H1 (cell line): ENCODE measurements around the gene BMP2. TPM values are rescaled to one million over a fixed set of nuclear protein-coding genes. Genes with fewer than 3 reads are reported as not detected.
A peak's percentile ranks its signal among the peaks of the same experiment; 100 is the strongest.

Experiments
- CTCF ChIA-PET: fragments of 300-600 bp; sonication (Branson Sonifier 250); formaldehyde crosslinking; loops from one replicate; lab custom pipeline; 2021; ENCODE audit not compliant: partially characterized antibody; lab: Charles Lee
- POLR2A ChIA-PET: fragments of 300-600 bp; sonication (Branson Sonifier 250); formaldehyde crosslinking; loops from one replicate; lab custom pipeline; 2021; ENCODE audit warnings: inconsistent platforms; ENCODE audit not compliant: partially characterized antibody; lab: Charles Lee
- DNase-seq, 2 experiments: peaks; one replicate each; pipeline versions ENCODE4 v3.0.0 to v3.0.0-alpha.2; 2010 to 2022; ENCODE audit warnings: low spot score in 2 of 2, low read depth in 1 of 2, mixed read lengths in 1 of 2
- FAIRE-seq: peaks from 2 replicates; lab custom pipeline; 2011; peaks lifted over from hg19 to GRCh38; lab: Jason Lieb, UNC
- H2AFZ ChIP-seq: 2 replicates; pipeline ENCODE4 v1.8.1; 2012; ENCODE audit warnings: low read length, inconsistent platforms
- H2AK5ac ChIP-seq: 2 replicates; pipeline ENCODE4 v1.6.1; 2013; ENCODE audit warnings: low read depth, low read length
- H2BK120ac ChIP-seq: replicated peaks from 2 replicates; pipeline ENCODE3; 2013; ENCODE audit warnings: low read depth, low read length, inconsistent platforms
- H2BK12ac ChIP-seq: 2 replicates; pipeline ENCODE4 v1.6.1; 2013; ENCODE audit warnings: low read depth, low read length
- H2BK15ac ChIP-seq: 2 replicates; pipeline ENCODE4 v1.6.1; 2013; ENCODE audit warnings: low read length
- H2BK20ac ChIP-seq: 2 replicates; pipeline ENCODE4 v1.6.1; 2013; ENCODE audit warnings: low read length
- H2BK5ac ChIP-seq: 2 replicates; pipeline ENCODE4 v1.6.1; 2013; ENCODE audit warnings: low read depth, low read length
- H3K14ac ChIP-seq: 2 replicates; pipeline ENCODE4 v1.6.1; 2013; ENCODE audit warnings: inconsistent platforms; ENCODE audit not compliant: insufficient read length
- H3K18ac ChIP-seq: 2 replicates; pipeline ENCODE4 v1.6.1; 2013; ENCODE audit warnings: low read length; ENCODE audit errors: extremely low read depth
- H3K23ac ChIP-seq: 2 replicates; pipeline ENCODE4 v1.6.1; 2013; ENCODE audit warnings: inconsistent platforms; ENCODE audit not compliant: insufficient read length
- H3K23me2 ChIP-seq: 2 replicates; pipeline ENCODE4 v1.6.1; 2013; ENCODE audit warnings: low read depth, low read length
- H3K27ac ChIP-seq: 2 replicates; pipeline ENCODE4 v1.6.1; 2011; ENCODE audit warnings: low read depth, low read length, inconsistent platforms
- H3K27me3 ChIP-seq, 4 experiments: replicated peaks in 1 of 4; 1 replicate in 1 of 4; 2 replicates in 3 of 4; pipeline versions ENCODE4 v1.6.1 to v1.8.1; 2011 to 2013; ENCODE audit warnings: low read length in 3 of 4, mild to moderate bottlenecking in 3 of 4, inconsistent platforms in 2 of 4, mixed read lengths in 2 of 4, moderate library complexity in 1 of 4; ENCODE audit not compliant: control insufficient read depth in 3 of 4, insufficient read depth in 3 of 4; ENCODE audit errors: extremely low read depth in 1 of 4
- H3K36me3 ChIP-seq, 4 experiments: 2 replicates each; pipeline versions ENCODE4 v1.6.1 to v1.8.1; 2011 to 2013; ENCODE audit warnings: mild to moderate bottlenecking in 4 of 4, low read length in 3 of 4, moderate library complexity in 2 of 4, control low read depth in 1 of 4, inconsistent platforms in 1 of 4; ENCODE audit not compliant: insufficient read depth in 4 of 4, control insufficient read depth in 2 of 4
- H3K4ac ChIP-seq: replicated peaks from 2 replicates; pipeline ENCODE3; 2013; ENCODE audit warnings: low read length, low read depth, mixed read lengths, inconsistent platforms; ENCODE audit not compliant: insufficient read length
- H3K4me1 ChIP-seq, 4 experiments: replicated peaks in 1 of 4; 1 replicate in 1 of 4; 2 replicates in 3 of 4; pipeline versions ENCODE4 v1.6.1 to v1.8.1; 2011 to 2013; ENCODE audit warnings: low read length in 3 of 4, inconsistent platforms in 2 of 4, mixed read lengths in 1 of 4; ENCODE audit not compliant: insufficient read depth in 4 of 4, control insufficient read depth in 3 of 4
- H3K4me2 ChIP-seq, 2 experiments: 2 replicates each; pipeline versions ENCODE4 v1.6.1 to v1.8.1; 2011 to 2013; ENCODE audit warnings: low read depth in 2 of 2, low read length in 2 of 2, control low read depth in 1 of 2, inconsistent platforms in 1 of 2, mild to moderate bottlenecking in 1 of 2; ENCODE audit not compliant: insufficient read depth in 1 of 2
- H3K4me3 ChIP-seq, 4 experiments: fragments of 200-600, 300-600 bp in 1 of 4; sonication (generic), shearing (Covaris generic), sonication (Bioruptor Twin) in 1 of 4; 2 replicates each; pipeline versions ENCODE4 v1.5.1 to v1.8.1; 2011 to 2016; ENCODE audit warnings: low read length in 4 of 4, low read depth in 3 of 4, control low read depth in 2 of 4, inconsistent platforms in 2 of 4, mild to moderate bottlenecking in 2 of 4, mixed read lengths in 1 of 4, moderate library complexity in 1 of 4; ENCODE audit not compliant: insufficient read depth in 2 of 4; ENCODE audit errors: extremely low read depth in 1 of 4
- H3K56ac ChIP-seq: replicated peaks from 2 replicates; pipeline ENCODE3; 2013; ENCODE audit warnings: low read depth, mild to moderate bottlenecking, mixed read lengths, low read length, inconsistent platforms; ENCODE audit not compliant: insufficient read length
- H3K79me1 ChIP-seq: 2 replicates; pipeline ENCODE4 v1.6.1; 2013; ENCODE audit warnings: low read depth, low read length, control low read depth
- H3K79me2 ChIP-seq, 2 experiments: 2 replicates each; pipeline versions ENCODE4 v1.6.1 to v1.8.1; 2012 to 2013; ENCODE audit warnings: low read length in 2 of 2, mild to moderate bottlenecking in 2 of 2, inconsistent platforms in 1 of 2; ENCODE audit not compliant: insufficient read depth in 2 of 2, control insufficient read depth in 1 of 2
- H3K9ac ChIP-seq, 4 experiments: replicated peaks in 1 of 4; 1 replicate in 1 of 4; 2 replicates in 3 of 4; pipeline versions ENCODE4 v1.6.1 to v1.8.1; 2011 to 2013; ENCODE audit warnings: low read depth in 3 of 4, low read length in 3 of 4, control low read depth in 2 of 4, mild to moderate bottlenecking in 2 of 4, moderate library complexity in 2 of 4, inconsistent platforms in 1 of 4; ENCODE audit errors: extremely low read depth in 1 of 4
- H3K9me3 ChIP-seq, 2 experiments: 2 replicates each; pipeline versions ENCODE4 v1.6.1 to v1.8.1; 2012 to 2013; ENCODE audit warnings: mild to moderate bottlenecking in 2 of 2, moderate library complexity in 2 of 2, control low read depth in 1 of 2, inconsistent platforms in 1 of 2, low read depth in 1 of 2, low read length in 1 of 2, mixed read lengths in 1 of 2; ENCODE audit not compliant: insufficient read depth in 2 of 2
- H4K20me1 ChIP-seq, 2 experiments: replicated peaks in 1 of 2; 2 replicates each; pipeline versions ENCODE3 to v1.8.1; 2011 to 2013; ENCODE audit warnings: inconsistent platforms in 2 of 2, low read length in 2 of 2, mild to moderate bottlenecking in 1 of 2; ENCODE audit not compliant: insufficient read depth in 2 of 2, control insufficient read depth in 1 of 2
- H4K5ac ChIP-seq: 2 replicates; pipeline ENCODE4 v1.6.1; 2013; ENCODE audit warnings: low read length, low read depth, mixed read lengths, inconsistent platforms; ENCODE audit not compliant: insufficient read length
- H4K8ac ChIP-seq: 2 replicates; pipeline ENCODE4 v1.8.0; 2013; ENCODE audit warnings: mild to moderate bottlenecking, moderate library complexity, low read length, inconsistent platforms; ENCODE audit not compliant: insufficient read depth; ENCODE audit errors: extremely low read depth
- H4K91ac ChIP-seq: replicated peaks from 2 replicates; pipeline ENCODE3; 2013; ENCODE audit warnings: low read length, mixed read lengths, inconsistent platforms; ENCODE audit not compliant: insufficient read length
- BACH1 ChIP-seq: IDR thresholded peaks from 2 replicates; pipeline ENCODE4 v1.6.1; 2012; ENCODE audit warnings: low read length, improper control_type of control experiment
- CBX5 ChIP-seq: fragments of 300-800, 300-1000 bp; sonication (generic); IDR thresholded peaks from 2 replicates; pipeline ENCODE4 v1.7.1; 2016; ENCODE audit warnings: antibody characterized with exemption, low read length, low read depth
- GABPA ChIP-seq: IDR thresholded peaks from 2 replicates; pipeline ENCODE4 v1.6.1; 2011; ENCODE audit warnings: mild to moderate bottlenecking, low read length, moderate library complexity, borderline replicate concordance; ENCODE audit not compliant: insufficient read depth
- KDM5A ChIP-seq: fragments of 200-600 bp; IDR thresholded peaks from 2 replicates; pipeline ENCODE4 v1.7.1; 2012; ENCODE audit warnings: mild to moderate bottlenecking, low read length, inconsistent platforms, mixed read lengths
- NANOG ChIP-seq: IDR thresholded peaks from 2 replicates; pipeline ENCODE4 v1.6.1; 2011; ENCODE audit warnings: low read length, low read depth, mild to moderate bottlenecking, inconsistent platforms; ENCODE audit not compliant: insufficient read depth, poor library complexity, severe bottlenecking
- SIN3A ChIP-seq, 2 experiments: IDR thresholded peaks in 1 of 2; conservative IDR thresholded peaks in 1 of 2; 2 replicates each; pipeline ENCODE4 v1.6.1; 2011 to 2012; ENCODE audit warnings: low read length in 2 of 2, improper control_type of control experiment in 1 of 2, low read depth in 1 of 2, mild to moderate bottlenecking in 1 of 2
- WGBS, 2 experiments: shearing (Covaris generic) in 1 of 2; methylation state at CpG; one replicate each; pipeline versions ENCODE4 v1.1.6 to v1.1.7; 2013 to 2015; ENCODE audit warnings: low lambda C conversion rate in 2 of 2, mixed read lengths in 2 of 2, inconsistent platforms in 1 of 2, low coverage in 1 of 2, missing lambda C conversion rate in 1 of 2; ENCODE audit not compliant: insufficient replicate concordance in 2 of 2, insufficient coverage in 1 of 2, insufficient read length in 1 of 2; ENCODE audit errors: extremely low coverage in 1 of 2, missing lambda C conversion rate in 1 of 2; 5-methylcytosine and 5-hydroxymethylcytosine counted together
- polyA plus RNA-seq, 7 experiments: library from polyadenylated mRNA; depleted of rRNA in 3 of 7; stranded (reverse) in 5 of 7; unstranded in 2 of 7; fragments of >200 nt in 5 of 7; fragments of 200-250 nt in 2 of 7; gene quantifications; 1 replicate in 5 of 7; 2 replicates in 1 of 7; 4 replicates in 1 of 7; pipeline versions ENCODE4 v1.2.1 to v1.2.3, GENCODE V29; 2011 to 2013; ENCODE audit warnings: missing spikeins in 2 of 7, mixed read lengths in 2 of 7
- total RNA-seq: library from RNA; stranded (reverse); fragmentation: NEBNext Ultra II Directional; extraction: Animal tissue kit (Norgen Biotek cat#: 25700); gene quantifications from 2 replicates; pipeline ENCODE4 v1.2.1, GENCODE V29; 2021

The BMP2 gene
- total and polyA plus RNA-seq, 2 of the 8 experiments (the other 6 are each of a cell fraction or from before 2014, with no cell fraction given): 1.8 to 3.6 TPM

GRCh38 chr20:6806275-6806674, 38.8 kb downstream of the BMP2 start:
- H2BK12ac ChIP-seq: no peak overlapping the region
- no peak overlapping the region for H3K14ac ChIP-seq
- no peaks in the 10 kb centered on the region for H3K79me2 ChIP-seq
- H3K79me1 ChIP-seq: no peaks in the 10 kb centered on the region
- peaks cover 0 to 2% of the 10 kb centered on the region in 2 experiments; a peak in 2 of 4 replicates for H3K9me3 ChIP-seq
- no peak overlapping the region for H3K4me2 ChIP-seq
- 91% methylated on average over 1 of the region's 1 CpG; no CpG with 5 or more reads in 1 of the 2 experiments for WGBS, 2 experiments
- H3K9ac ChIP-seq: no peak overlapping the region
- no peak overlapping the region for H2BK120ac ChIP-seq
- no peak overlapping the region for H2BK20ac ChIP-seq
- H3K4me1 ChIP-seq: no peaks in the 10 kb centered on the region; a peak in 1 of 7 replicates
- no peak overlapping the region for H3K23ac ChIP-seq
- H3K4ac ChIP-seq: no peak overlapping the region
- ChIA-PET POLR2A (no interaction called here), CTCF (no interaction called here)
- no peaks in the 10 kb centered on the region for H3K36me3 ChIP-seq
- no peak for DNase-seq
- H4K91ac ChIP-seq: no peak overlapping the region
- no peak overlapping the region for H4K8ac ChIP-seq
- H3K23me2 ChIP-seq: no peaks in the 10 kb centered on the region
- no peak overlapping the region for H2AK5ac ChIP-seq
- FAIRE-seq: no peak
- no peak overlapping the region for H2BK15ac ChIP-seq
- no peak overlapping the region for H4K5ac ChIP-seq
- H3K4me3 ChIP-seq: no peak overlapping the region
- H3K56ac ChIP-seq: no peak overlapping the region
- no peak overlapping the region for H3K27ac ChIP-seq
- no peak for TF ChIP-seq KDM5A
- no peak for TF ChIP-seq SIN3A (conservative IDR thresholded peaks at IDR 0.05 in 1 of 2, IDR thresholded peaks at IDR 0.05 in 1 of 2; ENCODE audit: low read depth in 1 of 2, low read length in 2 of 2)
- TF ChIP-seq NANOG: no peak
- TF ChIP-seq GABPA: no peak
- peak; percentile 64; the same call in 1 of the 2 replicates for TF ChIP-seq BACH1
- no peak for TF ChIP-seq CBX5
- H2AFZ ChIP-seq: no peak overlapping the region
- H2BK5ac ChIP-seq: no peak overlapping the region
- H3K27me3 ChIP-seq: no peaks in the 10 kb centered on the region
- no peaks in the 10 kb centered on the region for H4K20me1 ChIP-seq
- no peak overlapping the region for H3K18ac ChIP-seq
